Vagina (tissue), 2 donors: ENCODE data around the gene LSM3. TPM values are rescaled to one million over a fixed set of nuclear protein-coding genes. Genes with fewer than 3 reads are reported as not detected.

Experiments
- DNase-seq, 2 donors: peaks; one replicate each; pipeline ENCODE4 v3.0.0-alpha.2; 2017; ENCODE audit errors: extremely low spot score in 2 of 2
- H3K27ac ChIP-seq: fragments of 200-600 bp; sonication (generic); one replicate; pipeline ENCODE4 v1.5.1; 2019
- H3K27me3 ChIP-seq: fragments of 200-600 bp; sonication (generic); one replicate; pipeline ENCODE4 v1.5.1; 2019
- H3K36me3 ChIP-seq, 2 donors: fragments of 200-600 bp; sonication (generic); one replicate each; pipeline ENCODE4 v1.5.1; 2017 to 2019
- H3K4me1 ChIP-seq: fragments of 200-600 bp; sonication (generic); one replicate; pipeline ENCODE4 v1.5.1; 2019
- H3K4me3 ChIP-seq, 2 donors: fragments of 200-600 bp; sonication (generic); 1 replicate in 1 of 2; 2 replicates in 1 of 2; pipeline ENCODE4 v1.5.1; 2016 to 2019
- H3K9me3 ChIP-seq: fragments of 200-600 bp; sonication (generic); one replicate; pipeline ENCODE4 v1.5.1; 2019
- POLR2A ChIP-seq, 2 donors: fragments of 450-650 bp; IDR thresholded peaks; one replicate each; pipeline ENCODE4 v1.6.1; 2017; ENCODE audit warnings: antibody characterized with exemption in 2 of 2, mild to moderate bottlenecking in 2 of 2, moderate library complexity in 2 of 2
- POLR2AphosphoS5 ChIP-seq, 2 donors: sonication (generic); formaldehyde crosslinking; IDR thresholded peaks; one replicate each; pipeline ENCODE4 v1.9.0; 2017; ENCODE audit warnings: antibody characterized with exemption in 2 of 2, mild to moderate bottlenecking in 2 of 2, low read depth in 1 of 2; ENCODE audit not compliant: insufficient read depth in 1 of 2
- intact Hi-C: fragments of 100-400 bp; cut with DNase I; formaldehyde crosslinking; loops from one replicate; pipeline ENCODE4 v1.15.1; 2023
- total RNA-seq: library from RNA; depleted of rRNA; stranded (reverse); fragments of >200 nt; gene quantifications from one replicate; pipeline ENCODE4 v1.2.3, GENCODE V29; 2016
- TF ChIP-seq, protein P1 (sequence below), 3 experiments: fragments of 450-650 bp in 2 of 3; fragments of 200-600 bp in 1 of 3; sonication (generic) in 1 of 3; IDR thresholded peaks; one replicate each; pipeline ENCODE4 v1.5.1; 2017 to 2019; ENCODE audit warnings: antibody characterized with exemption in 3 of 3, mild to moderate bottlenecking in 2 of 3, moderate library complexity in 2 of 3

LSM3 gene
- total RNA-seq, 1 donor from 2014 or later: 6.4 TPM

- intact Hi-C loops: loop anchor here (10.0 kb wide), 1 partner anchor 244 kb away; no protein-coding TSS in a partner anchor
- no peaks in the 10 kb centered on the region for H3K27me3 ChIP-seq
- H3K9me3 ChIP-seq: no peaks in the 10 kb centered on the region
- DNase-seq: no peak
- no peak overlapping the region for H3K4me3 ChIP-seq
- H3K36me3 ChIP-seq: peaks cover 0 to 54% of the 10 kb centered on the region in 2 donors
- peaks cover 27% of the 10 kb centered on the region for H3K4me1 ChIP-seq
- TF ChIP-seq POLR2AphosphoS5 (IDR thresholded peaks at IDR 0.05; ENCODE audit: insufficient read depth in 1 of 2, low read depth in 1 of 2): no peak
- TF ChIP-seq, protein P1, sequence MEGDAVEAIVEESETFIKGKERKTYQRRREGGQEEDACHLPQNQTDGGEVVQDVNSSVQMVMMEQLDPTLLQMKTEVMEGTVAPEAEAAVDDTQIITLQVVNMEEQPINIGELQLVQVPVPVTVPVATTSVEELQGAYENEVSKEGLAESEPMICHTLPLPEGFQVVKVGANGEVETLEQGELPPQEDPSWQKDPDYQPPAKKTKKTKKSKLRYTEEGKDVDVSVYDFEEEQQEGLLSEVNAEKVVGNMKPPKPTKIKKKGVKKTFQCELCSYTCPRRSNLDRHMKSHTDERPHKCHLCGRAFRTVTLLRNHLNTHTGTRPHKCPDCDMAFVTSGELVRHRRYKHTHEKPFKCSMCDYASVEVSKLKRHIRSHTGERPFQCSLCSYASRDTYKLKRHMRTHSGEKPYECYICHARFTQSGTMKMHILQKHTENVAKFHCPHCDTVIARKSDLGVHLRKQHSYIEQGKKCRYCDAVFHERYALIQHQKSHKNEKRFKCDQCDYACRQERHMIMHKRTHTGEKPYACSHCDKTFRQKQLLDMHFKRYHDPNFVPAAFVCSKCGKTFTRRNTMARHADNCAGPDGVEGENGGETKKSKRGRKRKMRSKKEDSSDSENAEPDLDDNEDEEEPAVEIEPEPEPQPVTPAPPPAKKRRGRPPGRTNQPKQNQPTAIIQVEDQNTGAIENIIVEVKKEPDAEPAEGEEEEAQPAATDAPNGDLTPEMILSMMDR (IDR thresholded peaks at IDR 0.05): no peak
- no peak overlapping the region for H3K27ac ChIP-seq
Measured at GRCh38 chr3:14138878-14139655, 39.5 kb upstream of the LSM3 start.

- no peak overlapping the region for H3K27ac ChIP-seq
Measured at GRCh38 chr3:14139771-14140170, 38.8 kb upstream of the LSM3 start.

GRCh38 chr3:14140668-14141067 lies 37.9 kb upstream of the LSM3 start:
- DNase-seq: no peak
- Histone ChIP-seq H3K36me3 (peaks cover 0 to 38% of the 10 kb centered on the region in 2 donors), H3K4me3 (no peak overlapping the region), H3K9me3 (no peaks in the 10 kb centered on the region), H3K4me1 (peaks cover 41% of the 10 kb centered on the region), H3K27ac (no peak overlapping the region), H3K27me3 (no peaks in the 10 kb centered on the region)
- intact Hi-C loops: no loop called here
- no peak for TF ChIP-seq POLR2A (IDR thresholded peaks at IDR 0.05)
- TF ChIP-seq, protein P1 (IDR thresholded peaks at IDR 0.05): no peak
- no peak for TF ChIP-seq POLR2AphosphoS5 (IDR thresholded peaks at IDR 0.05; ENCODE audit: insufficient read depth in 1 of 2, low read depth in 1 of 2)

More at GRCh38 chr3:14139771-14140170, 38.8 kb upstream of the LSM3 start:
- Histone ChIP-seq H3K27me3 (no peaks in the 10 kb centered on the region), H3K9me3 (no peaks in the 10 kb centered on the region), H3K4me3 (no peak overlapping the region), H3K36me3 (peaks cover 0 to 47% of the 10 kb centered on the region in 2 donors), H3K4me1 (peaks cover 32% of the 10 kb centered on the region)
- intact Hi-C loops: loop anchor here (10.0 kb wide), 1 partner anchor 245 kb away; no protein-coding TSS in a partner anchor
- no peak for TF ChIP-seq POLR2AphosphoS5 (IDR thresholded peaks at IDR 0.05; ENCODE audit: insufficient read depth in 1 of 2, low read depth in 1 of 2)
- TF ChIP-seq, protein P1 (IDR thresholded peaks at IDR 0.05): no peak
- no peak for TF ChIP-seq POLR2A (IDR thresholded peaks at IDR 0.05)
- no peak for DNase-seq

GRCh38 chr3:14141144-14141543 lies 37.5 kb upstream of the LSM3 start:
- Histone ChIP-seq H3K36me3 (peaks cover 0 to 37% of the 10 kb centered on the region in 2 donors), H3K27ac (no peak overlapping the region), H3K9me3 (no peaks in the 10 kb centered on the region), H3K4me3 (no peak overlapping the region), H3K4me1 (peaks cover 46% of the 10 kb centered on the region), H3K27me3 (no peaks in the 10 kb centered on the region)
- no peak for DNase-seq
- intact Hi-C loops: no loop called here
- TF ChIP-seq POLR2AphosphoS5 (IDR thresholded peaks at IDR 0.05; ENCODE audit: insufficient read depth in 1 of 2, low read depth in 1 of 2) (no peak), POLR2A (IDR thresholded peaks at IDR 0.05) (no peak)
- TF ChIP-seq, protein P1 (IDR thresholded peaks at IDR 0.05): no peak
